Measurements from ENCODE around the gene DNAH8.

GRCh38 chr6:38725414-38726183 is 10.5 kb downstream of the DNAH8 start:
- TF ChIP-seq CTCF (IDR thresholded peaks at IDR 0.05 in 2 of 3, conservative IDR thresholded peaks at IDR 0.05 in 1 of 3; ENCODE audit: borderline replicate concordance in 1 of 3, insufficient read depth in 1 of 3, low read depth in 2 of 3, low read length in 2 of 3) = no peak
- TF ChIP-seq EZH2 (IDR thresholded peaks at IDR 0.05) = no peak
- no peak for TF ChIP-seq POLR2A (IDR thresholded peaks at IDR 0.05; ENCODE audit: borderline replicate concordance, extremely low read depth, insufficient read depth, insufficient read length)
- no peak for TF ChIP-seq SRF (IDR thresholded peaks at IDR 0.05; ENCODE audit: low read depth)
- TF ChIP-seq, protein P1, sequence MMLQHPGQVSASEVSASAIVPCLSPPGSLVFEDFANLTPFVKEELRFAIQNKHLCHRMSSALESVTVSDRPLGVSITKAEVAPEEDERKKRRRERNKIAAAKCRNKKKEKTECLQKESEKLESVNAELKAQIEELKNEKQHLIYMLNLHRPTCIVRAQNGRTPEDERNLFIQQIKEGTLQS (IDR thresholded peaks at IDR 0.05) = no peak
- no peak for TF ChIP-seq POLR2AphosphoS5 (IDR thresholded peaks at IDR 0.05; ENCODE audit: low read depth, low read length)
- TF ChIP-seq, protein P2, sequence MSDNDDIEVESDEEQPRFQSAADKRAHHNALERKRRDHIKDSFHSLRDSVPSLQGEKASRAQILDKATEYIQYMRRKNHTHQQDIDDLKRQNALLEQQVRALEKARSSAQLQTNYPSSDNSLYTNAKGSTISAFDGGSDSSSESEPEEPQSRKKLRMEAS (IDR thresholded peaks at IDR 0.05) = no peak
- TF ChIP-seq REST (IDR thresholded peaks at IDR 0.05; ENCODE audit: low read depth) = no peak
- TF ChIP-seq CEBPB (IDR thresholded peaks at IDR 0.05; ENCODE audit: low read depth) = no peak
- no peak for TF ChIP-seq TCF7L2 (IDR thresholded peaks at IDR 0.05; ENCODE audit: borderline replicate concordance, extremely low read depth, insufficient read depth, insufficient read length)
- no peak for TF ChIP-seq JUND (IDR thresholded peaks at IDR 0.05)
- TF ChIP-seq YY1 (IDR thresholded peaks at IDR 0.05; ENCODE audit: extremely low read depth, insufficient replicate concordance, low read depth, low read length) = no peak
- no peak for TF ChIP-seq EZH2phosphoT487 (IDR thresholded peaks at IDR 0.05; ENCODE audit: borderline replicate concordance)
